K562 (cell line): ENCODE data around the gene CCNB1IP1. TPM values are rescaled to one million over a fixed set of nuclear protein-coding genes. Genes with fewer than 3 reads are reported as not detected.

Experiments used
- HDAC1 ChIP-seq, 2 experiments: fragments of 450-650 bp; IDR thresholded peaks; 2 replicates each; pipeline ENCODE4 v1.6.1; 2016 to 2017; ENCODE audit warnings: inconsistent platforms in 1 of 2, mild to moderate bottlenecking in 1 of 2, moderate library complexity in 1 of 2
- LARP7 ChIP-seq: fragments of 450-650 bp; IDR thresholded peaks from 2 replicates; pipeline ENCODE4 v1.6.1; 2016
- NCOA2 ChIP-seq, 2 experiments: fragments of 450-650 bp; IDR thresholded peaks; 2 replicates each; pipeline ENCODE4 v1.6.1; 2018; ENCODE audit warnings: mild to moderate bottlenecking in 2 of 2, moderate library complexity in 1 of 2; ENCODE audit not compliant: partially characterized antibody in 2 of 2
- NELFE ChIP-seq: IDR thresholded peaks from 2 replicates; pipeline ENCODE4 v1.6.1; 2011; ENCODE audit warnings: mild to moderate bottlenecking; ENCODE audit not compliant: insufficient read depth, insufficient read length
- PYGO2 ChIP-seq: fragments of 450-650 bp; IDR thresholded peaks from 2 replicates; pipeline ENCODE4 v1.6.1; 2016; ENCODE audit warnings: mild to moderate bottlenecking, missing genetic modification characterization, moderate library complexity, missing compliant biosample characterization
- SAP30 ChIP-seq: fragments of 200-600 bp; sonication (generic); IDR thresholded peaks from 2 replicates; pipeline ENCODE4 v1.6.1; 2012; ENCODE audit warnings: borderline replicate concordance, low read depth, mild to moderate bottlenecking, moderate library complexity, low read length, control low read depth, inconsistent platforms; ENCODE audit not compliant: insufficient read depth, poor library complexity, severe bottlenecking
- SOX6 ChIP-seq: fragments of 450-650 bp; IDR thresholded peaks from 2 replicates; pipeline ENCODE4 v1.6.1; 2014; ENCODE audit warnings: mild to moderate bottlenecking
- SPI1 ChIP-seq: IDR thresholded peaks from 2 replicates; pipeline ENCODE4 v1.6.1; 2011; ENCODE audit warnings: low read depth, low read length, control low read depth, borderline replicate concordance
- ZBED1 ChIP-seq: IDR thresholded peaks from 2 replicates; pipeline ENCODE4 v1.6.1; 2014
- ZNF507 ChIP-seq: conservative IDR thresholded peaks from 2 replicates; pipeline ENCODE4 v1.6.1; 2017; ENCODE audit warnings: missing genetic modification characterization, missing compliant biosample characterization
- polyA plus RNA-seq, 8 experiments: library from polyadenylated mRNA; depleted of rRNA in 4 of 8; stranded (reverse) in 5 of 8; unstranded in 3 of 8; fragments of >200 nt; fragmentation: Nextera tagmentation in 2 of 8; fragmentation: Illumina TruSeq in 1 of 8; extraction: Ambion mirVana in 2 of 8; extraction: Trizol in 1 of 8; gene quantifications; 2 replicates each; pipeline versions ENCODE4 v1.2.1 to v1.2.3, GENCODE V29; 2011 to 2014; ENCODE audit warnings: inconsistent platforms in 1 of 8, missing spikeins in 1 of 8
- total RNA-seq, 7 experiments: library from RNA; depleted of rRNA in 6 of 7; stranded (reverse); fragments of >200 nt in 6 of 7; fragmentation: Illumina TruSeq in 2 of 7; extraction: Trizol in 2 of 7; gene quantifications; 2 replicates each; pipeline versions ENCODE4 v1.2.1 to v1.2.3, GENCODE V29; 2011 to 2021; ENCODE audit warnings: low replicate concordance in 1 of 7
- TF ChIP-seq, protein P1 (sequence below): fragments of 200-600 bp; sonication (generic); IDR thresholded peaks from one replicate; pipeline ENCODE4 v1.6.1; 2012; ENCODE audit warnings: mild to moderate bottlenecking, low read depth, low read length, inconsistent platforms
- TF ChIP-seq, protein P2 (sequence below): fragments of 250-450 bp; sonication (Bioruptor Pico); IDR thresholded peaks from 2 replicates; pipeline ENCODE4 v1.5.0; 2021
- TF ChIP-seq, protein P3 (sequence below): fragments of 450-650 bp; IDR thresholded peaks from 2 replicates; pipeline ENCODE4 v1.6.1; 2016
- TF ChIP-seq, protein P4 (sequence below): fragments of 200-800 bp; sonication (Bioruptor generic); IDR thresholded peaks from 2 replicates; pipeline ENCODE4 v1.6.1; 2017; ENCODE audit warnings: missing genetic modification characterization, missing compliant biosample characterization

The CCNB1IP1 gene
- total and polyA plus RNA-seq, 9 of the 15 experiments (the other 6 are each of a cell fraction or from before 2014, with no cell fraction given), result 51.8 to 152 (median 81.0) TPM

DNA sequence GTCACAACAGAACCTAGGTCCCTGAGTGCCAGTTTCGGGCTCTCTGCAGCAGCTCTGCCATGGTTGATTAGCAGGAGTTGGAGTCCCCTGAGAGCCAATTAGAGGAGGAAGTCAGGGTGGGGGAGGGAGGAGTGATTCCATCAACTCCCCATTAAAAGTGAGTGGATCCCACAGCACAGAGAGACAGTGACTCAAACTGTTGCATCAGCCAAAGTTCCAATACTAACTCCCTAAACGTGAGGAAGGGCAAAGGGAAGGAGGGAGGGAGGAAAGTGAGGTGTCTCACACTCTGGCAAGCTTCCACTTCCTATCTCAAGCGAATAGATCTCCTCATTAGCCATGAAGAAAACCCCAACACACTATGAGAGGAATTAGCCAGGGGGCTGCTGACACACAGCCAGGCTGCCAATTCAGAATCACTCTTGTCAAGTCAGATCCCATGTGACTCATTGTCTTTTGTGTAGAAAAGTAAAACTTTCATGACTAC lies 70.4 kb downstream of the CCNB1IP1 start (continued):
- TF ChIP-seq, protein P1, sequence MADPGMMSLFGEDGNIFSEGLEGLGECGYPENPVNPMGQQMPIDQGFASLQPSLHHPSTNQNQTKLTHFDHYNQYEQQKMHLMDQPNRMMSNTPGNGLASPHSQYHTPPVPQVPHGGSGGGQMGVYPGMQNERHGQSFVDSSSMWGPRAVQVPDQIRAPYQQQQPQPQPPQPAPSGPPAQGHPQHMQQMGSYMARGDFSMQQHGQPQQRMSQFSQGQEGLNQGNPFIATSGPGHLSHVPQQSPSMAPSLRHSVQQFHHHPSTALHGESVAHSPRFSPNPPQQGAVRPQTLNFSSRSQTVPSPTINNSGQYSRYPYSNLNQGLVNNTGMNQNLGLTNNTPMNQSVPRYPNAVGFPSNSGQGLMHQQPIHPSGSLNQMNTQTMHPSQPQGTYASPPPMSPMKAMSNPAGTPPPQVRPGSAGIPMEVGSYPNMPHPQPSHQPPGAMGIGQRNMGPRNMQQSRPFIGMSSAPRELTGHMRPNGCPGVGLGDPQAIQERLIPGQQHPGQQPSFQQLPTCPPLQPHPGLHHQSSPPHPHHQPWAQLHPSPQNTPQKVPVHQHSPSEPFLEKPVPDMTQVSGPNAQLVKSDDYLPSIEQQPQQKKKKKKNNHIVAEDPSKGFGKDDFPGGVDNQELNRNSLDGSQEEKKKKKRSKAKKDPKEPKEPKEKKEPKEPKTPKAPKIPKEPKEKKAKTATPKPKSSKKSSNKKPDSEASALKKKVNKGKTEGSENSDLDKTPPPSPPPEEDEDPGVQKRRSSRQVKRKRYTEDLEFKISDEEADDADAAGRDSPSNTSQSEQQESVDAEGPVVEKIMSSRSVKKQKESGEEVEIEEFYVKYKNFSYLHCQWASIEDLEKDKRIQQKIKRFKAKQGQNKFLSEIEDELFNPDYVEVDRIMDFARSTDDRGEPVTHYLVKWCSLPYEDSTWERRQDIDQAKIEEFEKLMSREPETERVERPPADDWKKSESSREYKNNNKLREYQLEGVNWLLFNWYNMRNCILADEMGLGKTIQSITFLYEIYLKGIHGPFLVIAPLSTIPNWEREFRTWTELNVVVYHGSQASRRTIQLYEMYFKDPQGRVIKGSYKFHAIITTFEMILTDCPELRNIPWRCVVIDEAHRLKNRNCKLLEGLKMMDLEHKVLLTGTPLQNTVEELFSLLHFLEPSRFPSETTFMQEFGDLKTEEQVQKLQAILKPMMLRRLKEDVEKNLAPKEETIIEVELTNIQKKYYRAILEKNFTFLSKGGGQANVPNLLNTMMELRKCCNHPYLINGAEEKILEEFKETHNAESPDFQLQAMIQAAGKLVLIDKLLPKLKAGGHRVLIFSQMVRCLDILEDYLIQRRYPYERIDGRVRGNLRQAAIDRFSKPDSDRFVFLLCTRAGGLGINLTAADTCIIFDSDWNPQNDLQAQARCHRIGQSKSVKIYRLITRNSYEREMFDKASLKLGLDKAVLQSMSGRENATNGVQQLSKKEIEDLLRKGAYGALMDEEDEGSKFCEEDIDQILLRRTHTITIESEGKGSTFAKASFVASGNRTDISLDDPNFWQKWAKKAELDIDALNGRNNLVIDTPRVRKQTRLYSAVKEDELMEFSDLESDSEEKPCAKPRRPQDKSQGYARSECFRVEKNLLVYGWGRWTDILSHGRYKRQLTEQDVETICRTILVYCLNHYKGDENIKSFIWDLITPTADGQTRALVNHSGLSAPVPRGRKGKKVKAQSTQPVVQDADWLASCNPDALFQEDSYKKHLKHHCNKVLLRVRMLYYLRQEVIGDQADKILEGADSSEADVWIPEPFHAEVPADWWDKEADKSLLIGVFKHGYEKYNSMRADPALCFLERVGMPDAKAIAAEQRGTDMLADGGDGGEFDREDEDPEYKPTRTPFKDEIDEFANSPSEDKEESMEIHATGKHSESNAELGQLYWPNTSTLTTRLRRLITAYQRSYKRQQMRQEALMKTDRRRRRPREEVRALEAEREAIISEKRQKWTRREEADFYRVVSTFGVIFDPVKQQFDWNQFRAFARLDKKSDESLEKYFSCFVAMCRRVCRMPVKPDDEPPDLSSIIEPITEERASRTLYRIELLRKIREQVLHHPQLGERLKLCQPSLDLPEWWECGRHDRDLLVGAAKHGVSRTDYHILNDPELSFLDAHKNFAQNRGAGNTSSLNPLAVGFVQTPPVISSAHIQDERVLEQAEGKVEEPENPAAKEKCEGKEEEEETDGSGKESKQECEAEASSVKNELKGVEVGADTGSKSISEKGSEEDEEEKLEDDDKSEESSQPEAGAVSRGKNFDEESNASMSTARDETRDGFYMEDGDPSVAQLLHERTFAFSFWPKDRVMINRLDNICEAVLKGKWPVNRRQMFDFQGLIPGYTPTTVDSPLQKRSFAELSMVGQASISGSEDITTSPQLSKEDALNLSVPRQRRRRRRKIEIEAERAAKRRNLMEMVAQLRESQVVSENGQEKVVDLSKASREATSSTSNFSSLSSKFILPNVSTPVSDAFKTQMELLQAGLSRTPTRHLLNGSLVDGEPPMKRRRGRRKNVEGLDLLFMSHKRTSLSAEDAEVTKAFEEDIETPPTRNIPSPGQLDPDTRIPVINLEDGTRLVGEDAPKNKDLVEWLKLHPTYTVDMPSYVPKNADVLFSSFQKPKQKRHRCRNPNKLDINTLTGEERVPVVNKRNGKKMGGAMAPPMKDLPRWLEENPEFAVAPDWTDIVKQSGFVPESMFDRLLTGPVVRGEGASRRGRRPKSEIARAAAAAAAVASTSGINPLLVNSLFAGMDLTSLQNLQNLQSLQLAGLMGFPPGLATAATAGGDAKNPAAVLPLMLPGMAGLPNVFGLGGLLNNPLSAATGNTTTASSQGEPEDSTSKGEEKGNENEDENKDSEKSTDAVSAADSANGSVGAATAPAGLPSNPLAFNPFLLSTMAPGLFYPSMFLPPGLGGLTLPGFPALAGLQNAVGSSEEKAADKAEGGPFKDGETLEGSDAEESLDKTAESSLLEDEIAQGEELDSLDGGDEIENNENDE, result no peak
- TF ChIP-seq, protein P2, sequence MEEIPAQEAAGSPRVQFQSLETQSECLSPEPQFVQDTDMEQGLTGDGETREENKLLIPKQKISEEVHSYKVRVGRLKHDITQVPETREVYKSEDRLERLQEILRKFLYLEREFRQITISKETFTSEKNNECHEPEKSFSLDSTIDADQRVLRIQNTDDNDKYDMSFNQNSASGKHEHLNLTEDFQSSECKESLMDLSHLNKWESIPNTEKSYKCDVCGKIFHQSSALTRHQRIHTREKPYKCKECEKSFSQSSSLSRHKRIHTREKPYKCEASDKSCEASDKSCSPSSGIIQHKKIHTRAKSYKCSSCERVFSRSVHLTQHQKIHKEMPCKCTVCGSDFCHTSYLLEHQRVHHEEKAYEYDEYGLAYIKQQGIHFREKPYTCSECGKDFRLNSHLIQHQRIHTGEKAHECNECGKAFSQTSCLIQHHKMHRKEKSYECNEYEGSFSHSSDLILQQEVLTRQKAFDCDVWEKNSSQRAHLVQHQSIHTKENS, result no peak
- TF ChIP-seq, protein P3, sequence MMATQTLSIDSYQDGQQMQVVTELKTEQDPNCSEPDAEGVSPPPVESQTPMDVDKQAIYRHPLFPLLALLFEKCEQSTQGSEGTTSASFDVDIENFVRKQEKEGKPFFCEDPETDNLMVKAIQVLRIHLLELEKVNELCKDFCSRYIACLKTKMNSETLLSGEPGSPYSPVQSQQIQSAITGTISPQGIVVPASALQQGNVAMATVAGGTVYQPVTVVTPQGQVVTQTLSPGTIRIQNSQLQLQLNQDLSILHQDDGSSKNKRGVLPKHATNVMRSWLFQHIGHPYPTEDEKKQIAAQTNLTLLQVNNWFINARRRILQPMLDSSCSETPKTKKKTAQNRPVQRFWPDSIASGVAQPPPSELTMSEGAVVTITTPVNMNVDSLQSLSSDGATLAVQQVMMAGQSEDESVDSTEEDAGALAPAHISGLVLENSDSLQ, result 0 out of 2 replicates have a peak, but pooled peaks have one; percentile 3
- TF ChIP-seq NCOA2 (IDR thresholded peaks at IDR 0.05; ENCODE audit: partially characterized antibody in 2 of 2), result no peak
- no peak for TF ChIP-seq PYGO2 (tag)
- no peak for TF ChIP-seq NELFE
- TF ChIP-seq SPI1, result no peak
- no peak for TF ChIP-seq ZNF507
- no peak for TF ChIP-seq LARP7
- no peak for TF ChIP-seq HDAC1 (IDR thresholded peaks at IDR 0.05)
- no peak for TF ChIP-seq ZBED1
- TF ChIP-seq, protein P4, sequence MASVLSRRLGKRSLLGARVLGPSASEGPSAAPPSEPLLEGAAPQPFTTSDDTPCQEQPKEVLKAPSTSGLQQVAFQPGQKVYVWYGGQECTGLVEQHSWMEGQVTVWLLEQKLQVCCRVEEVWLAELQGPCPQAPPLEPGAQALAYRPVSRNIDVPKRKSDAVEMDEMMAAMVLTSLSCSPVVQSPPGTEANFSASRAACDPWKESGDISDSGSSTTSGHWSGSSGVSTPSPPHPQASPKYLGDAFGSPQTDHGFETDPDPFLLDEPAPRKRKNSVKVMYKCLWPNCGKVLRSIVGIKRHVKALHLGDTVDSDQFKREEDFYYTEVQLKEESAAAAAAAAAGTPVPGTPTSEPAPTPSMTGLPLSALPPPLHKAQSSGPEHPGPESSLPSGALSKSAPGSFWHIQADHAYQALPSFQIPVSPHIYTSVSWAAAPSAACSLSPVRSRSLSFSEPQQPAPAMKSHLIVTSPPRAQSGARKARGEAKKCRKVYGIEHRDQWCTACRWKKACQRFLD, result no peak
- no peak for TF ChIP-seq SAP30
- peak; percentile 46; the same call in 1 of the 2 replicates for TF ChIP-seq SOX6
